IPS-NIHi7 (cell line): Measurements from ENCODE around the gene EMP1.

Source experiments
- DNase-seq: peaks from one replicate; pipeline ENCODE4 v3.0.0; 2012; ENCODE audit warnings: mixed read lengths; ENCODE audit errors: extremely low spot score

The EMP1 gene

GRCh38 chr12:13197526-13198143, 1.1 kb downstream of the EMP1 start:
- no peak for DNase-seq

GRCh38 chr12:13198241-13198640, 1.7 kb downstream of the EMP1 start:
- no peak for DNase-seq

GRCh38 chr12:13198876-13199275, 2.4 kb downstream of the EMP1 start:
- no peak for DNase-seq

GRCh38 chr12:13199592-13199991, 3.1 kb downstream of the EMP1 start:
- DNase-seq = no peak

- no peak for DNase-seq
These were observed 4.3 kb downstream of the EMP1 start for GRCh38 chr12:13200841-13201240.

GRCh38 chr12:13203034-13203922, 6.8 kb downstream of the EMP1 start:
- peak; percentile 82 for DNase-seq

- DNase-seq = no peak
These were observed 7.9 kb downstream of the EMP1 start for GRCh38 chr12:13204428-13204827.

GRCh38 chr12:13205809-13206559, 9.5 kb downstream of the EMP1 start:
- DNase-seq = peak; percentile 31

- DNase-seq = no peak
These were observed 10.0 kb downstream of the EMP1 start for GRCh38 chr12:13206560-13206897.

GRCh38 chr12:13208533-13209435, 12.3 kb downstream of the EMP1 start:
- peak; percentile 37 for DNase-seq

- DNase-seq = no peak
These were observed 13.1 kb downstream of the EMP1 start for GRCh38 chr12:13209436-13210235.

- DNase-seq = no peak
These were observed 14.0 kb downstream of the EMP1 start for GRCh38 chr12:13210236-13211190.

- DNase-seq = no peak
These were observed 14.8 kb downstream of the EMP1 start for GRCh38 chr12:13211191-13211858.

- DNase-seq = peak; percentile 71
These were observed 15.5 kb downstream of the EMP1 start for GRCh38 chr12:13211859-13212664.

- DNase-seq = no peak
These were observed 18.5 kb downstream of the EMP1 start for GRCh38 chr12:13215056-13215455.

- DNase-seq = no peak
These were observed 22.1 kb downstream of the EMP1 start for GRCh38 chr12:13218641-13219040.

- no peak for DNase-seq
These were observed 22.8 kb downstream of the EMP1 start for GRCh38 chr12:13219320-13219719.

GRCh38 chr12:13220838-13221237, 24.3 kb downstream of the EMP1 start:
- DNase-seq = no peak
